PC-9 (cell line): ENCODE data around the gene ABCB8. TPM values are rescaled to one million over a fixed set of nuclear protein-coding genes. Genes with fewer than 3 reads are reported as not detected.
A peak's percentile ranks its signal among the peaks of the same experiment; 100 is the strongest.

Source experiments
- BruUV-seq: library from RNA; stranded (reverse); fragments of 400-500 nt; replicated peaks from 2 replicates; lab custom pipeline; 2021; lab: Mats Ljungman, UMichigan
- CTCF ChIA-PET: fragments of 300-600 bp; sonication (Branson Sonifier 250); formaldehyde crosslinking; loops from one replicate; lab custom pipeline; 2022; ENCODE audit warnings: antibody characterized with exemption; lab: Charles Lee
- POLR2A ChIA-PET: fragments of 300-600 bp; sonication (Branson Sonifier 250); formaldehyde crosslinking; loops from one replicate; lab custom pipeline; 2022; ENCODE audit warnings: antibody characterized with exemption; ENCODE audit not compliant: unreplicated experiment; lab: Charles Lee
- DNase-seq, 2 experiments: peaks; one replicate each; pipeline versions ENCODE4 v3.0.0 to v3.0.0-alpha.2; 2015 to 2022; ENCODE audit warnings: mixed read lengths in 1 of 2
- H2AFZ ChIP-seq: fragments of 200-600 bp; sonication (generic); 2 replicates; pipeline ENCODE4 v1.8.1; 2017; ENCODE audit warnings: antibody characterized with exemption
- H3F3A ChIP-seq: fragments of 200-600 bp; sonication (generic); 2 replicates; pipeline ENCODE4 v1.8.1; 2017; ENCODE audit warnings: antibody characterized with exemption, mild to moderate bottlenecking, low read depth; ENCODE audit not compliant: insufficient read depth
- H3K27ac ChIP-seq: fragments of 200-600 bp; sonication (generic); 2 replicates; pipeline ENCODE4 v1.6.1; 2016; ENCODE audit warnings: mixed run types
- H3K27me3 ChIP-seq: fragments of 200-600 bp; sonication (generic); 2 replicates; pipeline ENCODE4 v1.6.1; 2016; ENCODE audit warnings: low read depth, mixed run types; ENCODE audit not compliant: insufficient read depth
- H3K36me3 ChIP-seq: fragments of 200-600 bp; sonication (generic); 2 replicates; pipeline ENCODE4 v1.6.1; 2016; ENCODE audit warnings: low read depth, mixed run types
- H3K4me1 ChIP-seq: fragments of 200-600 bp; sonication (generic); replicated peaks from 2 replicates; pipeline ENCODE4 v1.6.1; 2016; ENCODE audit warnings: mixed run types; ENCODE audit not compliant: insufficient read depth
- H3K4me2 ChIP-seq: fragments of 200-600 bp; sonication (generic); 2 replicates; pipeline ENCODE4 v1.6.1; 2017; ENCODE audit warnings: mixed run types
- H3K4me3 ChIP-seq: fragments of 200-600 bp; sonication (generic); 2 replicates; pipeline ENCODE4 v1.6.1; 2016; ENCODE audit warnings: mixed run types
- H3K79me2 ChIP-seq: fragments of 200-600 bp; sonication (generic); 2 replicates; pipeline ENCODE4 v1.6.1; 2017; ENCODE audit warnings: low read depth, mixed run types
- H3K9me2 ChIP-seq: fragments of 200-600 bp; sonication (generic); 2 replicates; pipeline ENCODE4 v1.8.1; 2017; ENCODE audit warnings: mild to moderate bottlenecking; ENCODE audit not compliant: insufficient read depth
- H3K9me3 ChIP-seq: fragments of 200-600 bp; sonication (generic); 2 replicates; pipeline ENCODE4 v1.8.1; 2016; ENCODE audit warnings: low read depth; ENCODE audit not compliant: insufficient read depth
- H4K20me1 ChIP-seq: fragments of 200-600 bp; sonication (generic); 2 replicates; pipeline ENCODE4 v1.8.1; 2017; ENCODE audit not compliant: insufficient read depth
- CTCF ChIP-seq: fragments of 200-600 bp; sonication (generic); conservative IDR thresholded peaks from 2 replicates; pipeline ENCODE4 v1.6.1; 2017; ENCODE audit warnings: mixed run types, antibody characterized with exemption, mild to moderate bottlenecking, moderate library complexity
- EZH2 ChIP-seq: fragments of 200-600 bp; sonication (generic); IDR thresholded peaks from 2 replicates; pipeline ENCODE4 v1.8.0; 2017; ENCODE audit warnings: antibody characterized with exemption, low read depth
- intact Hi-C: fragments of 100-400 bp; cut with micrococcal nuclease; formaldehyde crosslinking; loops from one replicate; pipeline ENCODE4 v1.10.0; 2022; ENCODE audit not compliant: unreplicated experiment
- total RNA-seq: library from RNA; stranded (reverse); gene quantifications from 2 replicates; pipeline ENCODE4 v1.2.3, GENCODE V29; 2021

ABCB8 gene
- total RNA-seq, 1 experiment from 2014 or later, result 61.9 TPM

GRCh38 chr7:151012911-151013347 is 15.3 kb upstream of the ABCB8 start:
- H3K36me3 ChIP-seq, result no peaks in the 10 kb centered on the region
- no peak overlapping the region for H3K4me3 ChIP-seq
- H3K4me1 ChIP-seq, result peaks cover 18% of the 10 kb centered on the region
- peaks cover 16% of the 10 kb centered on the region for H3F3A ChIP-seq
- DNase-seq, result no peak
- no peak overlapping the region for H2AFZ ChIP-seq
- H3K4me2 ChIP-seq, result no peak overlapping the region
- peak overlapping the region; percentile 31; the same call in 1 of the 2 replicates for H3K27ac ChIP-seq
- H4K20me1 ChIP-seq, result no peaks in the 10 kb centered on the region
- no TSS peak for BruUV-seq
- CTCF ChIA-PET, result interaction anchor here (0.6 kb wide), 1 partner anchor 12 kb away, joined by 3 read pairs; the partner anchor contains the start of gene ATG9B
- no peak for TF ChIP-seq CTCF
- no peak for TF ChIP-seq EZH2
- H3K79me2 ChIP-seq, result no peaks in the 10 kb centered on the region
- no peaks in the 10 kb centered on the region for H3K9me2 ChIP-seq
- H3K27me3 ChIP-seq, result no peaks in the 10 kb centered on the region
- H3K9me3 ChIP-seq, result no peaks in the 10 kb centered on the region
- POLR2A ChIA-PET, result no interaction called here
- intact Hi-C loops, result no loop called here

GRCh38 chr7:151013356-151013732 is 14.9 kb upstream of the ABCB8 start:
- Histone ChIP-seq H2AFZ (no peak overlapping the region), H3K36me3 (no peaks in the 10 kb centered on the region), H3K9me3 (no peaks in the 10 kb centered on the region), H3F3A (peaks cover 14% of the 10 kb centered on the region), H3K79me2 (no peaks in the 10 kb centered on the region), H3K4me1 (peaks cover 18% of the 10 kb centered on the region), H3K27me3 (no peaks in the 10 kb centered on the region), H3K9me2 (no peaks in the 10 kb centered on the region), H3K4me3 (no peak overlapping the region), H3K27ac (no peak overlapping the region), H4K20me1 (no peaks in the 10 kb centered on the region), H3K4me2 (no peak overlapping the region)
- TF ChIP-seq CTCF (no peak), EZH2 (no peak)
- ChIA-PET POLR2A (no interaction called here), CTCF (no interaction called here)
- intact Hi-C loops, result no loop called here
- BruUV-seq, result no TSS peak
- DNase-seq, result no peak

GRCh38 chr7:151013733-151014497 is 14.3 kb upstream of the ABCB8 start:
- CTCF ChIA-PET, result no interaction called here

More at GRCh38 chr7:151013733-151014497, 14.3 kb upstream of the ABCB8 start:
- intact Hi-C loops, result no loop called here
- POLR2A ChIA-PET, result interaction anchor here (0.7 kb wide), 1 partner anchor 25 kb away, joined by 4 read pairs; no protein-coding TSS in a partner anchor
- Histone ChIP-seq H3K27ac (no peak overlapping the region), H3K4me3 (no peak overlapping the region), H3K4me1 (peaks cover 18% of the 10 kb centered on the region), H3K79me2 (no peaks in the 10 kb centered on the region), H3K9me2 (no peaks in the 10 kb centered on the region), H3K36me3 (no peaks in the 10 kb centered on the region), H3K9me3 (no peaks in the 10 kb centered on the region), H3F3A (peaks cover 12% of the 10 kb centered on the region), H2AFZ (no peak overlapping the region), H4K20me1 (no peaks in the 10 kb centered on the region), H3K27me3 (no peaks in the 10 kb centered on the region), H3K4me2 (no peak overlapping the region)
- BruUV-seq, result no TSS peak
- no peak for DNase-seq
- TF ChIP-seq CTCF, result no peak
